BE2C (cell line): ENCODE results near the gene WNT5B.
"Not testable (repeated sequence)": the region's sequence is repeated elsewhere in the genome, so short reads cannot be mapped to it uniquely, and the experiment has no call there.

Source experiments
- DNase-seq: peaks from one replicate; pipeline ENCODE4 v3.0.0-alpha.2; 2020
- H3K27me3 ChIP-seq: fragments of 250-450 bp; sonication (Bioruptor Pico); 2 replicates; pipeline ENCODE4 v1.5.1; 2020; ENCODE audit warnings: mild to moderate bottlenecking
- H3K36me3 ChIP-seq: fragments of 250-450 bp; sonication (Bioruptor Pico); 2 replicates; pipeline ENCODE4 v1.5.1; 2020; ENCODE audit warnings: mild to moderate bottlenecking
- H3K4me1 ChIP-seq: fragments of 250-450 bp; sonication (Bioruptor Pico); 2 replicates; pipeline ENCODE4 v1.5.1; 2020
- H3K4me3 ChIP-seq: 2 replicates; pipeline ENCODE4 v1.5.1; 2011; ENCODE audit warnings: low read depth, low read length
- H3K9me3 ChIP-seq: fragments of 250-450 bp; sonication (Bioruptor Pico); 2 replicates; pipeline ENCODE4 v1.5.1; 2020
- CTCF ChIP-seq: IDR thresholded peaks from 2 replicates; pipeline ENCODE4 v1.5.1; 2012; ENCODE audit warnings: mild to moderate bottlenecking, low read depth, low read length

The WNT5B gene

GRCh38 chr12:1690578-1691122 lies 61.6 kb downstream of the WNT5B start, which contains the start of gene ADIPOR2:
ADIPOR2 (plus strand) TSS chr12:1691070; CDS start chr12:1754344, 63,274 bp downstream.
- H3K4me3 ChIP-seq = peak within 1 kb of the TSS; percentile 77
- TF ChIP-seq CTCF = no peak
- peak; percentile 97 for DNase-seq
- no peaks in the 10 kb centered on the region for H3K9me3 ChIP-seq
- no peaks in the 10 kb centered on the region for H3K4me1 ChIP-seq
- H3K36me3 ChIP-seq = no peaks in the 10 kb centered on the region
- no peaks in the 10 kb centered on the region for H3K27me3 ChIP-seq

GRCh38 chr12:1691123-1692007 lies 62.3 kb downstream of the WNT5B start:
- no peaks in the 10 kb centered on the region for H3K36me3 ChIP-seq
- peak; percentile 61 for DNase-seq
- peak overlapping the region; percentile 77 for H3K4me3 ChIP-seq
- H3K27me3 ChIP-seq = no peaks in the 10 kb centered on the region
- H3K9me3 ChIP-seq = no peaks in the 10 kb centered on the region
- no peak for TF ChIP-seq CTCF
- no peaks in the 10 kb centered on the region for H3K4me1 ChIP-seq

- Histone ChIP-seq H3K36me3 (no peaks in the 10 kb centered on the region), H3K9me3 (no peaks in the 10 kb centered on the region), H3K4me3 (peak overlapping the region; percentile 77), H3K27me3 (no peaks in the 10 kb centered on the region), H3K4me1 (no peaks in the 10 kb centered on the region)
- no peak for DNase-seq
- TF ChIP-seq CTCF = no peak
Observed at GRCh38 chr12:1692226-1692625, 63.2 kb downstream of the WNT5B start.

- Histone ChIP-seq H3K36me3 (no peaks in the 10 kb centered on the region), H3K4me3 (no peak overlapping the region), H3K4me1 (no peaks in the 10 kb centered on the region), H3K27me3 (no peaks in the 10 kb centered on the region), H3K9me3 (no peaks in the 10 kb centered on the region)
- DNase-seq = no peak
- TF ChIP-seq CTCF = no peak
Observed at GRCh38 chr12:1692895-1693610, 64.0 kb downstream of the WNT5B start.

- H3K36me3 ChIP-seq, H3K4me3 ChIP-seq: not testable (repeated sequence)
Observed at GRCh38 chr12:1695097-1695496, 66.1 kb downstream of the WNT5B start.

GRCh38 chr12:1695886-1696670 lies 67.0 kb downstream of the WNT5B start:
- no peaks in the 10 kb centered on the region for H3K36me3 ChIP-seq
- no peak overlapping the region for H3K4me3 ChIP-seq
- peaks cover 4% of the 10 kb centered on the region; the same call in 1 of the 2 replicates for H3K4me1 ChIP-seq
- no peaks in the 10 kb centered on the region for H3K9me3 ChIP-seq
- no peak for DNase-seq
- H3K27me3 ChIP-seq = no peaks in the 10 kb centered on the region
- no peak for TF ChIP-seq CTCF

More at GRCh38 chr12:1695097-1695496, 66.1 kb downstream of the WNT5B start:
- H3K27me3 ChIP-seq, H3K9me3 ChIP-seq, DNase-seq, H3K4me1 ChIP-seq: not testable (repeated sequence)
